Mucosa of rectum (tissue), 2 donors: ENCODE data around the gene NPHP4.

Experiments
- H3K27ac ChIP-seq, 2 donors: one replicate each; pipeline ENCODE4 v1.7.0; 2013; ENCODE audit warnings: inconsistent platforms in 2 of 2, low read depth in 2 of 2, low read length in 2 of 2
- H3K27me3 ChIP-seq, 2 donors: one replicate each; pipeline ENCODE4 v1.7.0; 2013; ENCODE audit warnings: low read length in 2 of 2; ENCODE audit not compliant: control insufficient read depth in 2 of 2, insufficient read depth in 2 of 2
- H3K36me3 ChIP-seq, 2 donors: one replicate each; pipeline ENCODE4 v1.7.0; 2013; ENCODE audit warnings: low read length in 2 of 2; ENCODE audit not compliant: control insufficient read depth in 2 of 2, insufficient read depth in 2 of 2
- H3K4me1 ChIP-seq, 2 donors: one replicate each; pipeline ENCODE4 v1.7.0; 2013; ENCODE audit warnings: low read length in 2 of 2, mild to moderate bottlenecking in 1 of 2; ENCODE audit not compliant: control insufficient read depth in 2 of 2, insufficient read depth in 2 of 2
- H3K4me3 ChIP-seq, 2 donors: one replicate each; pipeline ENCODE4 v1.7.0; 2013; ENCODE audit warnings: low read length in 2 of 2
- H3K9ac ChIP-seq, 2 donors: one replicate each; pipeline ENCODE4 v1.7.0; 2013; ENCODE audit warnings: low read length in 2 of 2, low read depth in 1 of 2, mild to moderate bottlenecking in 1 of 2
- H3K9me3 ChIP-seq, 2 donors: one replicate each; pipeline ENCODE4 v1.7.0; 2013; ENCODE audit warnings: low read length in 2 of 2; ENCODE audit not compliant: control insufficient read depth in 2 of 2
- donor health status: healthy.
- donor health status: Normal muscosa, but diverticular disease.

NPHP4 gene

DNA sequence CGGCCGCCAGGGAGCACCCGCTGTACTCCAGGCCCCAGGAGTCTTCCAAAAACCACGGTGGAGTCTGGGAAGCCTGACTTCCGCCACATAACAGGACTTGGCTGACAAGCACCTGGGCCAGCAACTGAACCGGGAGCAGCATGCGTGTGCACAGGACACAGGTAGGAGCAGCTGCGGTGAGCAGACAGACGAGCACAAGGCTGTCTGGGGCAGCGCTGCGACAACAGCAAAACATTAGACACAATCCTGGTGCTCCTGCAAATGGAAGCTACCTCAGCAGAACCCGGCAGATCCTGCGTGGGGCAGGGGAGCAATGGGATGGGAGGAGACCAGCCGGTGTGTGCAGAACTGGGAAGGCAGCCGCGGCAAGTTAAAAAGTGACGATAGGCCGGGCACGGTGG lies 80.4 kb downstream of the NPHP4 start:
- peaks cover 0 to 3% of the 10 kb centered on the region in 2 donors for H3K4me1 ChIP-seq
- no peaks in the 10 kb centered on the region for H3K9me3 ChIP-seq
- no peak overlapping the region for H3K9ac ChIP-seq
- no peaks in the 10 kb centered on the region for H3K36me3 ChIP-seq
- no peaks in the 10 kb centered on the region for H3K27me3 ChIP-seq
- H3K4me3 ChIP-seq = no peak overlapping the region
- H3K27ac ChIP-seq = no peak overlapping the region

GRCh38 chr1:5911157-5911556 lies 81.1 kb downstream of the NPHP4 start:
- Histone ChIP-seq H3K36me3 (peaks cover 0 to 2% of the 10 kb centered on the region in 2 donors), H3K27me3 (no peaks in the 10 kb centered on the region), H3K27ac (no peak overlapping the region), H3K9ac (no peak overlapping the region), H3K9me3 (no peaks in the 10 kb centered on the region), H3K4me3 (no peak overlapping the region), H3K4me1 (peaks cover 0 to 3% of the 10 kb centered on the region in 2 donors)

DNA sequence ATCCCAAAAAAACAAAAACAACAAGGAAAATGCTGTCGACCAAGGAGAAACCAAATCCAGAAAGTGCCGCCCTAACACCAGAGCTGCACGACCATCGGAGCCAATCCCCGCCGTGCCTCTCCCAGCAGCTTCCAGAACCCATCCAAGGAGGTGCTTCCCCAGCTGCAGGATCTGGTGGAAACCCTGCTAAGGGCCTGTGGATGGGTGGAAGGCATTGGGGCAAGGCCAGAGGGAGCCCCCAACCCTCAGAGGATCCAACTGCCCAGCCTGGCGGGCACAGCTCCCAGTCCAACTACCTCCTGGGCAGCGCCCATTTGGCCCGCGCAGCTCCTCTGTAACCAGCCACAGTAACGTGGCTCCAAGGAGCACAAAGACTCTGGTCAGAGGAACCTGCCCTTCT lies 81.6 kb downstream of the NPHP4 start:
- Histone ChIP-seq H3K4me1 (peaks cover 0 to 3% of the 10 kb centered on the region in 2 donors), H3K27me3 (no peaks in the 10 kb centered on the region), H3K9ac (no peak overlapping the region), H3K27ac (no peak overlapping the region), H3K36me3 (peaks cover 0 to 3% of the 10 kb centered on the region in 2 donors), H3K9me3 (no peaks in the 10 kb centered on the region), H3K4me3 (no peak overlapping the region)

DNA sequence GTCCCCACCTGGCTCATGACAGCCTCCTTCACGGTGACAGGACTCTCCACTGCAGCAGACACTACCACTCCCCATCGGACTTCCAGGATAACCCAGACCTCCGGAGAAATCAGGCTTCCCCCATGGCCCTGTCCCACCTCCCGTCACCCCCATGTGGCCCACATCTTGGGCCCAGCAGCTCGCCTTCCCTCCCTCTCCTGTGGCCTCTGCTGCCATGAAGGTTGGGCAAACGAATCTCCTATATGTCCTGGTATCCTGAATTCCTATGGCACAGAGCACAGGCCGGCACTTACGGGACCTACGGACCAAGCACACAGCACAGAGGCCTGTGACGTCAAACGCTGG lies 82.0 kb downstream of the NPHP4 start:
- Histone ChIP-seq H3K9me3 (no peaks in the 10 kb centered on the region), H3K27ac (no peak overlapping the region), H3K4me1 (peaks cover 0 to 3% of the 10 kb centered on the region in 2 donors), H3K9ac (no peak overlapping the region), H3K4me3 (no peak overlapping the region), H3K27me3 (no peaks in the 10 kb centered on the region), H3K36me3 (peaks cover 0 to 3% of the 10 kb centered on the region in 2 donors)

DNA sequence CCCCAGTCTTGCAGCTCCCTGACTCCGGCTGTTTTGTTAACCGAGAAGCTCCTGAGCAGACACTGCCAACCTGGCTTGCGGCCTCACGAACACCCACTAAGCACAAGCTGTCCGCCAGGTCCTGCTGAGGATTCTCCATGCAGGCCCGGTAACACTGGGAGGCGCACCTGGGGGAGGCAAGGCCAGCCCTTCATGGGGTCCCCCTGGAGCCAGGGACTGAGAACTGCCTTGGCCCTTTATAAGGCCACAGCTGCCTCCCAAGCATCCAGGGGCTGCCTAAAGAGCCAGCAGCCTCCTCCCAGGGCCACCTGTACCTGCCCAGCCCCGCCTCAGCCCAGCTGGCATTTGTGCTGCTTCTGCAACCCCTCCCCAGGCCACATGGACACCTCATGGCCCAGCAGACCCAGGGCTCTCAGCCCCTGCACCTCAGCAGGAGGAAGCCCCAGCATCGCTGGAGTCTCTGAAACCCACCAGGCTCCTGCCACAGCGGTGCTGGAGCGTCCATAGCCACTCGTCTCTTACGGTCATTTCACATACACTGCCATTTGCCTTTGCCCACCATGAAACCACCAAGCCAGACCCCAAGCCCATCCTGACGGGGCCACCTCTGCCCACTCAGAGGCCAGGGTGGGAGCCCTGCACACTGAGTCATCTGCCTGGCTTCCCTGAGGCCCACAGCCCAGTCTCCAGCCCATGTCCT lies 82.5 kb downstream of the NPHP4 start:
- H3K4me1 ChIP-seq = peaks cover 0 to 3% of the 10 kb centered on the region in 2 donors
- no peaks in the 10 kb centered on the region for H3K9me3 ChIP-seq
- no peak overlapping the region for H3K9ac ChIP-seq
- no peaks in the 10 kb centered on the region for H3K27me3 ChIP-seq
- peaks cover 0 to 7% of the 10 kb centered on the region in 2 donors for H3K36me3 ChIP-seq
- no peak overlapping the region for H3K27ac ChIP-seq
- no peak overlapping the region for H3K4me3 ChIP-seq

GRCh38 chr1:5908461-5909375 lies 83.5 kb downstream of the NPHP4 start:
- Histone ChIP-seq H3K9me3 (no peaks in the 10 kb centered on the region), H3K4me1 (peaks cover 0 to 3% of the 10 kb centered on the region in 2 donors), H3K27ac (no peak overlapping the region), H3K36me3 (peaks cover 0 to 12% of the 10 kb centered on the region in 2 donors), H3K9ac (no peak overlapping the region), H3K27me3 (no peaks in the 10 kb centered on the region), H3K4me3 (no peak overlapping the region)

DNA sequence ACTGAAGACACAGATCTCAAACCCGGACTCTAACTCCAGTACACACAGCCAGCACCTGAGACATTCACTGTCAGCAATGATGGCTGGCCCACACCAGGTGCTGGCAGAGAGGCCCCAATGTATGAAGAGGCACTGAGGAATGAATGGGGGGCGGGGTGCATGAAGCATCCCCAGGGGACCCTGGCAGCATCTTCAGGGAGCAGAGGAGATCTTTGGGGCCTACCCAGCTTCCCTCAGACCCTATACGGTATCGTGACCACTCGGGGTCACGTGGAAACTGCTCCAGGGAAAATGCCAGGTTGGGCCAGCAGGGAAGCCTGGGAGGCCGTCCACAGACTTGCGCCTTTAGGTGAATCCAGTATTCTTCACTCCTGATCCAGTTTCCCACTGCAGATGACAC lies 84.3 kb downstream of the NPHP4 start:
- peaks cover 0 to 15% of the 10 kb centered on the region in 2 donors for H3K36me3 ChIP-seq
- no peaks in the 10 kb centered on the region for H3K9me3 ChIP-seq
- no peak overlapping the region for H3K9ac ChIP-seq

DNA sequence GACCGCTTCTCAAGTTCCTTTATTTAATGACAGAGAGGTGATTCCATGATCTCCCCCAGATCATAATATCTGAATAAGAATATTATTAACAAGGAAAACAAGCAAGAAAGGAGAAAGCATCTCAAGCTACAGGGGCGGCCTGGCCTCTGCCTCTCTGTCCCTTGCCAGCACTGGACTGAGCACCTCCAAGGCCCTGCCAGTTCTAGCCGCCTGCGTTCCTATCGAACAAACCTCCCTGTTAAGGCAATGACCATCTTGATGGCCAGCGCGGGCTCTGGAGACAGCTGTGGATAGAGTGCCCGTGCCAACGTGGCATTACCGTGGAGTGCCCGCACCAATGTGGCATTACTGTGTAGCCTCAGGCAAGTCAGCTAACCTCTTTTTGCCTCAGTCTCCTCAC lies 84.8 kb downstream of the NPHP4 start:
- no peaks in the 10 kb centered on the region for H3K4me1 ChIP-seq
- no peaks in the 10 kb centered on the region for H3K27me3 ChIP-seq
- H3K27ac ChIP-seq = no peak overlapping the region
- H3K36me3 ChIP-seq = peaks cover 0 to 15% of the 10 kb centered on the region in 2 donors
- H3K9me3 ChIP-seq = no peaks in the 10 kb centered on the region
- no peak overlapping the region for H3K9ac ChIP-seq
- H3K4me3 ChIP-seq = no peak overlapping the region

More for the DNA sequence above, 84.3 kb downstream of the NPHP4 start:
- Histone ChIP-seq H3K4me3 (no peak overlapping the region), H3K27me3 (no peaks in the 10 kb centered on the region), H3K4me1 (peaks cover 0 to 3% of the 10 kb centered on the region in 2 donors), H3K27ac (no peak overlapping the region)

GRCh38 chr1:5906966-5907365 lies 85.3 kb downstream of the NPHP4 start:
- Histone ChIP-seq H3K4me1 (no peaks in the 10 kb centered on the region), H3K27ac (no peak overlapping the region), H3K4me3 (no peak overlapping the region), H3K27me3 (no peaks in the 10 kb centered on the region), H3K9ac (no peak overlapping the region), H3K9me3 (no peaks in the 10 kb centered on the region), H3K36me3 (peaks cover 0 to 15% of the 10 kb centered on the region in 2 donors)

DNA sequence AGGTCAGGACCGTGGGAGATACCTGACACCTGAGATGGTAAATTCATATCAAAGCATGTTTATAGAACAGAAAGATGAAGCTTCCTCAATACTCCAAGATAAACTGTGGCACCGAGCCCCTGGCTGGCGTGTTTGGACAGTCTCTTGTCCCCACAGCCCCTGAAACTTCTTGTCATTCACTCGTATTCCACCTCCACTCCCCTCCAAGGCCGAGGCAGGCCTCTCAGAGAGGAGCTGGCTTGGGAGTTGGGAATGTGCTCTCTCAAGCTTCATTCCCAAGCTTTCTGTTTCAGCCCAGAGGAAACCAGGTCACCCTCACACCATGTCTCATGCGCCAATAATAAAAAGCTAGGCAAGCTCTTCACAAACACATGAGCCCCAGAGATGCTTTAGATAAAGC lies 86.1 kb downstream of the NPHP4 start:
- peaks cover 0 to 15% of the 10 kb centered on the region in 2 donors for H3K36me3 ChIP-seq
- H3K4me3 ChIP-seq = no peak overlapping the region
- H3K4me1 ChIP-seq = no peaks in the 10 kb centered on the region
- H3K9ac ChIP-seq = no peak overlapping the region
- H3K27ac ChIP-seq = no peak overlapping the region
- no peaks in the 10 kb centered on the region for H3K9me3 ChIP-seq
- no peaks in the 10 kb centered on the region for H3K27me3 ChIP-seq
